Smooth muscle cell (in vitro differentiated cells): Measurements from ENCODE around the gene IFIT5. TPM values are rescaled to one million over a fixed set of nuclear protein-coding genes. Genes with fewer than 3 reads are reported as not detected.

ENCODE experiments used
- DNase-seq: peaks from one replicate; lab custom pipeline; 2025; ENCODE audit not compliant: unreplicated experiment; lab: John Stamatoyannopoulos, UW
- H2AFZ ChIP-seq: fragments of 200-600 bp; sonication (generic); 2 replicates; pipeline ENCODE4 v1.6.0; 2016; ENCODE audit warnings: antibody characterized with exemption, low read depth, mild to moderate bottlenecking
- H3F3A ChIP-seq: fragments of 200-600 bp; sonication (generic); 2 replicates; pipeline ENCODE4 v1.6.0; 2017; ENCODE audit warnings: antibody characterized with exemption, low read depth
- H3K27ac ChIP-seq: fragments of 200-600 bp; sonication (generic); 2 replicates; pipeline ENCODE4 v1.5.1; 2016; ENCODE audit warnings: low read depth, mild to moderate bottlenecking
- H3K27me3 ChIP-seq: fragments of 200-600 bp; sonication (generic); 2 replicates; pipeline ENCODE4 v1.6.1; 2016; ENCODE audit warnings: low read depth, mild to moderate bottlenecking
- H3K36me3 ChIP-seq: fragments of 200-600 bp; sonication (generic); 2 replicates; pipeline ENCODE4 v1.5.1; 2016; ENCODE audit warnings: low read depth
- H3K4me1 ChIP-seq: fragments of 200-600 bp; sonication (generic); 2 replicates; pipeline ENCODE4 v1.5.1; 2016; ENCODE audit warnings: low read depth
- H3K4me2 ChIP-seq: fragments of 200-600 bp; sonication (generic); 2 replicates; pipeline ENCODE4 v1.6.0; 2016; ENCODE audit warnings: mild to moderate bottlenecking
- H3K4me3 ChIP-seq: fragments of 200-600 bp; sonication (generic); 2 replicates; pipeline ENCODE4 v1.5.1; 2016; ENCODE audit warnings: mild to moderate bottlenecking
- H3K79me2 ChIP-seq: fragments of 200-600 bp; sonication (generic); 2 replicates; pipeline ENCODE4 v1.6.0; 2016; ENCODE audit warnings: low read depth, mild to moderate bottlenecking
- H3K9ac ChIP-seq: fragments of 200-600 bp; sonication (generic); 2 replicates; pipeline ENCODE4 v1.6.0; 2016; ENCODE audit warnings: low read depth
- H3K9me3 ChIP-seq: fragments of 200-600 bp; sonication (generic); replicated peaks from 2 replicates; pipeline ENCODE4 v1.5.1; 2016; ENCODE audit warnings: low read depth
- H4K20me1 ChIP-seq: fragments of 200-600 bp; sonication (generic); 2 replicates; pipeline ENCODE4 v1.6.0; 2016; ENCODE audit warnings: low read depth
- CTCF ChIP-seq: fragments of 200-600 bp; sonication (generic); IDR thresholded peaks from 2 replicates; pipeline ENCODE4 v1.5.1; 2017; ENCODE audit warnings: borderline replicate concordance, mild to moderate bottlenecking, antibody characterized with exemption; ENCODE audit not compliant: insufficient read depth, poor library complexity, severe bottlenecking
- WGBS: methylation state at CpG from one replicate; pipeline ENCODE4 v1.1.7; 2016; ENCODE audit warnings: low lambda C conversion rate; 5-methylcytosine and 5-hydroxymethylcytosine counted together
- polyA plus RNA-seq: library from polyadenylated mRNA; unstranded; fragments of >200 nt; fragmentation: Nextera tagmentation; extraction: Ambion mirVana; gene quantifications from 2 replicates; pipeline ENCODE4 v1.2.1, GENCODE V29; 2016
- total RNA-seq: library from RNA; depleted of rRNA; stranded (reverse); fragments of >200 nt; gene quantifications from 2 replicates; pipeline ENCODE4 v1.2.3, GENCODE V29; 2014

Gene IFIT5
- total and polyA plus RNA-seq, 2 experiments from 2014 or later: 4.9 to 7.7 TPM

- no peak overlapping the region for H3K4me2 ChIP-seq
- H3K36me3 ChIP-seq: no peaks in the 10 kb centered on the region
- H3K27me3 ChIP-seq: no peaks in the 10 kb centered on the region
- no peak overlapping the region for H2AFZ ChIP-seq
- no peaks in the 10 kb centered on the region for H3F3A ChIP-seq
- no peak overlapping the region for H3K4me3 ChIP-seq
- no peak for DNase-seq
- no peak overlapping the region for H3K9ac ChIP-seq
- no peak overlapping the region for H3K27ac ChIP-seq
- no peaks in the 10 kb centered on the region for H3K9me3 ChIP-seq
- H3K79me2 ChIP-seq: no peaks in the 10 kb centered on the region
- H3K4me1 ChIP-seq: no peaks in the 10 kb centered on the region
- no peak for TF ChIP-seq CTCF
- no peaks in the 10 kb centered on the region for H4K20me1 ChIP-seq
Measured at GRCh38 chr10:89379103-89379502, 35.3 kb upstream of the IFIT5 start.

GRCh38 chr10:89382757-89383156, 31.6 kb upstream of the IFIT5 start:
- H3K27me3 ChIP-seq: no peaks in the 10 kb centered on the region
- H3K4me2 ChIP-seq: no peak overlapping the region
- H3F3A ChIP-seq: no peaks in the 10 kb centered on the region
- DNase-seq: no peak
- TF ChIP-seq CTCF: no peak
- H3K79me2 ChIP-seq: no peaks in the 10 kb centered on the region
- H3K9ac ChIP-seq: no peak overlapping the region
- H3K9me3 ChIP-seq: no peaks in the 10 kb centered on the region
- H3K36me3 ChIP-seq: no peaks in the 10 kb centered on the region
- 94% methylated on average over 1 of the region's 1 CpG for WGBS
- H3K4me3 ChIP-seq: no peak overlapping the region
- H2AFZ ChIP-seq: no peak overlapping the region
- H3K27ac ChIP-seq: no peak overlapping the region
- no peaks in the 10 kb centered on the region for H4K20me1 ChIP-seq
- H3K4me1 ChIP-seq: no peaks in the 10 kb centered on the region

- 82% methylated on average over 4 of the region's 4 CpGs for WGBS
- Histone ChIP-seq H3K36me3 (no peaks in the 10 kb centered on the region), H3K4me2 (no peak overlapping the region), H2AFZ (no peak overlapping the region), H3K9me3 (no peaks in the 10 kb centered on the region), H3K9ac (no peak overlapping the region), H3K4me3 (no peak overlapping the region), H4K20me1 (no peaks in the 10 kb centered on the region), H3K27me3 (no peaks in the 10 kb centered on the region), H3F3A (no peaks in the 10 kb centered on the region), H3K27ac (no peak overlapping the region), H3K4me1 (no peaks in the 10 kb centered on the region), H3K79me2 (no peaks in the 10 kb centered on the region)
- no peak for DNase-seq
- TF ChIP-seq CTCF: no peak
Measured at GRCh38 chr10:89384474-89385340, 29.7 kb upstream of the IFIT5 start.

GRCh38 chr10:89388806-89389205, 25.6 kb upstream of the IFIT5 start:
- Histone ChIP-seq H3K27me3 (no peaks in the 10 kb centered on the region), H3K79me2 (no peaks in the 10 kb centered on the region), H3K36me3 (no peaks in the 10 kb centered on the region), H3F3A (peaks cover 9% of the 10 kb centered on the region), H3K27ac (no peak overlapping the region), H3K9ac (no peak overlapping the region), H3K4me2 (no peak overlapping the region), H3K4me3 (no peak overlapping the region), H2AFZ (no peak overlapping the region), H3K9me3 (no peaks in the 10 kb centered on the region), H4K20me1 (no peaks in the 10 kb centered on the region), H3K4me1 (peaks cover 3% of the 10 kb centered on the region)
- 76% methylated on average over 2 of the region's 2 CpGs for WGBS
- TF ChIP-seq CTCF: no peak
- no peak for DNase-seq
